Neural progenitor cell (in vitro differentiated cells): Measurements from ENCODE around the gene RAVER1. TPM values are rescaled to one million over a fixed set of nuclear protein-coding genes. Genes with fewer than 3 reads are reported as not detected.

Experiments used
- DNase-seq: peaks from one replicate; pipeline ENCODE4 v3.0.0-alpha.2; 2016; ENCODE audit warnings: low spot score
- H2AFZ ChIP-seq: fragments of 200-600 bp; sonication (generic); replicated peaks from 2 replicates; pipeline ENCODE4 v1.6.1; 2016; ENCODE audit warnings: antibody characterized with exemption
- H3F3A ChIP-seq: fragments of 200-600 bp; sonication (generic); 2 replicates; pipeline ENCODE4 v1.6.1; 2016; ENCODE audit warnings: antibody characterized with exemption, low read depth
- H3K27ac ChIP-seq: fragments of 200-600 bp; sonication (generic); 2 replicates; pipeline ENCODE4 v1.5.1; 2016; ENCODE audit warnings: mild to moderate bottlenecking
- H3K27me3 ChIP-seq: fragments of 200-600 bp; sonication (generic); 2 replicates; pipeline ENCODE4 v1.6.1; 2016; ENCODE audit warnings: mild to moderate bottlenecking, moderate library complexity
- H3K36me3 ChIP-seq: fragments of 200-600 bp; sonication (generic); 2 replicates; pipeline ENCODE4 v1.5.1; 2016
- H3K4me1 ChIP-seq: fragments of 200-600 bp; sonication (generic); 2 replicates; pipeline ENCODE4 v1.6.1; 2016; ENCODE audit warnings: mixed run types
- H3K4me2 ChIP-seq: fragments of 200-600 bp; sonication (generic); 2 replicates; pipeline ENCODE4 v1.6.1; 2016
- H3K4me3 ChIP-seq: fragments of 200-600 bp; sonication (generic); 2 replicates; pipeline ENCODE4 v1.5.1; 2016
- H3K79me2 ChIP-seq: fragments of 200-600 bp; sonication (generic); 2 replicates; pipeline ENCODE4 v1.6.1; 2016; ENCODE audit warnings: low read depth
- H3K9ac ChIP-seq: fragments of 200-600 bp; sonication (generic); 2 replicates; pipeline ENCODE4 v1.6.1; 2016
- H3K9me3 ChIP-seq: fragments of 200-600 bp; sonication (generic); 2 replicates; pipeline ENCODE4 v1.5.1; 2016; ENCODE audit warnings: low read depth
- H4K20me1 ChIP-seq: fragments of 200-600 bp; sonication (generic); 2 replicates; pipeline ENCODE4 v1.6.1; 2016; ENCODE audit warnings: low read depth
- H3K27ac Mint-ChIP-seq: 3 replicates; pipeline ENCODE4 v1.8.0; 2021; ENCODE audit warnings: mixed read lengths
- H3K27me3 Mint-ChIP-seq: 2 replicates; pipeline ENCODE4 v1.8.0; 2022; ENCODE audit warnings: low read depth, mild to moderate bottlenecking, inconsistent platforms, moderate library complexity, mixed read lengths; ENCODE audit not compliant: insufficient read depth
- H3K36me3 Mint-ChIP-seq: 3 replicates; pipeline ENCODE4 v1.8.0; 2021; ENCODE audit warnings: mixed read lengths
- H3K4me1 Mint-ChIP-seq: 3 replicates; pipeline ENCODE4 v1.8.0; 2021; ENCODE audit warnings: mixed read lengths
- H3K4me3 Mint-ChIP-seq: 3 replicates; pipeline ENCODE4 v1.8.0; 2021; ENCODE audit warnings: mild to moderate bottlenecking, moderate library complexity, mixed read lengths
- H3K9me3 Mint-ChIP-seq: 3 replicates; pipeline ENCODE4 v1.8.0; 2020; ENCODE audit warnings: mixed read lengths
- EZH2 ChIP-seq: fragments of 200-600 bp; sonication (generic); IDR thresholded peaks from 2 replicates; pipeline ENCODE4 v1.6.1; 2017; ENCODE audit warnings: antibody characterized with exemption, mild to moderate bottlenecking, moderate library complexity
- EZH2phosphoT487 ChIP-seq: fragments of 200-600 bp; sonication (generic); IDR thresholded peaks from 2 replicates; pipeline ENCODE4 v1.6.1; 2017; ENCODE audit warnings: antibody characterized with exemption
- total RNA-seq: library from RNA; depleted of rRNA; stranded (reverse); fragments of >200 nt; gene quantifications from 2 replicates; pipeline ENCODE4 v1.2.3, GENCODE V29; 2015; ENCODE audit warnings: low replicate concordance
- TF ChIP-seq, protein P1 (sequence below): fragments of 200-600 bp; sonication (generic); IDR thresholded peaks from 2 replicates; pipeline ENCODE4 v1.5.1; 2017; ENCODE audit warnings: antibody characterized with exemption, mild to moderate bottlenecking

The RAVER1 gene
- total RNA-seq, 1 donor from 2014 or later, result 5.4 TPM

DNA sequence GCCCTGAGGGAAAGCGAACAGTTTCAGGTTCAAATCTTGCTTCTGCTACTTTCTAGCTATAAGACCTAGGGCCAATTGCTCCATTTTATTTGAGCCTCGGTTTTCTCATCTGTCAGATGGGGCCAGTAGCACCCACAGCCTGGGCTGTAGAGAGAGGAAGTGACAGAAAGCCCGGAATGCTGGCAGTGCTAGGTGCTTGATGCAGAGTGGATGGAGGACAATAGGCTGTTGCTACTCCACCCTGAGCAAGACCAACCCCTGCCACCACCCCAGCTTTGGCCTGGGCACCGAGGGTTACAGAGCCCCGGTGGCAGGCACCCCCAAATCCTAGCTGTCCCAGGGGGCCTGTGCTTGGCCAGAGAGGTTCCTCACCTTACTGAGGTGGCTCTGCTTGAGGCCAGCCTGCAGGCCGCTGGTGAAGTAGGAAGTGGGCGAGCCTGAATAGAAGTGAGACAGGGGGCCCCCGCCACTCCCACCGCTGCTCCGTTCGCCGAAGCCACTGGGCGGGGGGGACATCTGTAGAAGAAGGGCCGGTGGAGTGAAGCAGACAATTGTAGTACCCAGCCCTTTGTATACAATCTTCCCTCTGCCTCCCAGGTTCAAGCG lies 15.4 kb downstream of the RAVER1 start:
- Histone ChIP-seq H3K27me3 (no peaks in the 10 kb centered on the region), H3F3A (peaks cover 36% of the 10 kb centered on the region), H3K9ac (no peak overlapping the region), H2AFZ (no peak overlapping the region), H3K4me1 (peaks cover 7% of the 10 kb centered on the region), H3K4me3 (no peak overlapping the region), H3K36me3 (no peaks in the 10 kb centered on the region), H3K27ac (no peak overlapping the region), H3K79me2 (peaks cover 6% of the 10 kb centered on the region), H3K4me2 (no peak overlapping the region), H3K9me3 (no peaks in the 10 kb centered on the region), H4K20me1 (peaks cover 3% of the 10 kb centered on the region)
- Mint-ChIP-seq H3K4me3 (no peak overlapping the region), H3K36me3 (peaks cover 13% of the 10 kb centered on the region), H3K4me1 (peaks cover 14% of the 10 kb centered on the region), H3K27ac (no peak overlapping the region), H3K9me3 (no peaks in the 10 kb centered on the region), H3K27me3 (peaks cover 4% of the 10 kb centered on the region)
- TF ChIP-seq EZH2 (no peak), EZH2phosphoT487 (no peak)
- TF ChIP-seq, protein P1, sequence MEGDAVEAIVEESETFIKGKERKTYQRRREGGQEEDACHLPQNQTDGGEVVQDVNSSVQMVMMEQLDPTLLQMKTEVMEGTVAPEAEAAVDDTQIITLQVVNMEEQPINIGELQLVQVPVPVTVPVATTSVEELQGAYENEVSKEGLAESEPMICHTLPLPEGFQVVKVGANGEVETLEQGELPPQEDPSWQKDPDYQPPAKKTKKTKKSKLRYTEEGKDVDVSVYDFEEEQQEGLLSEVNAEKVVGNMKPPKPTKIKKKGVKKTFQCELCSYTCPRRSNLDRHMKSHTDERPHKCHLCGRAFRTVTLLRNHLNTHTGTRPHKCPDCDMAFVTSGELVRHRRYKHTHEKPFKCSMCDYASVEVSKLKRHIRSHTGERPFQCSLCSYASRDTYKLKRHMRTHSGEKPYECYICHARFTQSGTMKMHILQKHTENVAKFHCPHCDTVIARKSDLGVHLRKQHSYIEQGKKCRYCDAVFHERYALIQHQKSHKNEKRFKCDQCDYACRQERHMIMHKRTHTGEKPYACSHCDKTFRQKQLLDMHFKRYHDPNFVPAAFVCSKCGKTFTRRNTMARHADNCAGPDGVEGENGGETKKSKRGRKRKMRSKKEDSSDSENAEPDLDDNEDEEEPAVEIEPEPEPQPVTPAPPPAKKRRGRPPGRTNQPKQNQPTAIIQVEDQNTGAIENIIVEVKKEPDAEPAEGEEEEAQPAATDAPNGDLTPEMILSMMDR, result no peak
- DNase-seq, result no peak

DNA sequence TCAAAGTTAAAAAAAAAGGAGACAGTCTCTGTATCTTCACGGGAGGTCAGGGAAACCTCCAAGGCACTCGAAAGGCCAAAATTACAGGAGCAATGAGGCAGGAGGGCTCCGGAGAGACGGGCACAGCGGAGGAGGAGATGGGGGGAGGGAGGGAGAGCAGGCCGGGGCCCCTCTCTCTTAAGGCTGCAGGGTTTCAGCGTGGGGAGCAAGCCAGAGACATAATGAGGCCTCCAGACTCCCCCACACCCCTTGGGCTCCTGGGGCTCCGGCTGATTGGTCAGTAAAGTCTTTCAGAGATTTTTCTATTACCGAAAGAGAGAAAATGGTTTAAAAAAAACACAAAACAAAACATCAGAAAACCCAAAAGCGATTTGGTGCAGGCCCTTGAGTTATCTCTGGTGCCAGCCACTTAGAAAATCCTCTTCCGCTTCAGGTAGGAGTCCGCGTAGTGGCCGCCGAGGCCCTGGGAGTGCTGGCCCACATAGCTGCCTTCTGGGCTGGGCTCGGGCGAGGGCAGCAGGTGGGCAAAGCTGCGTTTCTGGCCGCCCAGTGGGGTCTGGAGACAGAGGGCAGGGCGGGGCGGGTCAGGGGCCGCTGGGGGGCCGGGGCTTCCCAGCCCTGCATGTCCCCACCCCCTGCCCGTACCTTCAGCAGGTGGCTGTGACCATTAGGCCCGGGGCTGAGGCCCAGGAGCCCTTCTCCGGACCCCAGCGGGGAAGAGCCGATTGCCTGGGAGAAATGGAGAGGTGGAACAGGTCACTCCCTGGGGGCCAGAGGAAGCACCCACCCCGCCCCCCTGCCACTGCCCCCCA lies 16.1 kb downstream of the RAVER1 start:
- no peaks in the 10 kb centered on the region for H3K36me3 ChIP-seq
- no peak overlapping the region for H3K27ac Mint-ChIP-seq

DNA sequence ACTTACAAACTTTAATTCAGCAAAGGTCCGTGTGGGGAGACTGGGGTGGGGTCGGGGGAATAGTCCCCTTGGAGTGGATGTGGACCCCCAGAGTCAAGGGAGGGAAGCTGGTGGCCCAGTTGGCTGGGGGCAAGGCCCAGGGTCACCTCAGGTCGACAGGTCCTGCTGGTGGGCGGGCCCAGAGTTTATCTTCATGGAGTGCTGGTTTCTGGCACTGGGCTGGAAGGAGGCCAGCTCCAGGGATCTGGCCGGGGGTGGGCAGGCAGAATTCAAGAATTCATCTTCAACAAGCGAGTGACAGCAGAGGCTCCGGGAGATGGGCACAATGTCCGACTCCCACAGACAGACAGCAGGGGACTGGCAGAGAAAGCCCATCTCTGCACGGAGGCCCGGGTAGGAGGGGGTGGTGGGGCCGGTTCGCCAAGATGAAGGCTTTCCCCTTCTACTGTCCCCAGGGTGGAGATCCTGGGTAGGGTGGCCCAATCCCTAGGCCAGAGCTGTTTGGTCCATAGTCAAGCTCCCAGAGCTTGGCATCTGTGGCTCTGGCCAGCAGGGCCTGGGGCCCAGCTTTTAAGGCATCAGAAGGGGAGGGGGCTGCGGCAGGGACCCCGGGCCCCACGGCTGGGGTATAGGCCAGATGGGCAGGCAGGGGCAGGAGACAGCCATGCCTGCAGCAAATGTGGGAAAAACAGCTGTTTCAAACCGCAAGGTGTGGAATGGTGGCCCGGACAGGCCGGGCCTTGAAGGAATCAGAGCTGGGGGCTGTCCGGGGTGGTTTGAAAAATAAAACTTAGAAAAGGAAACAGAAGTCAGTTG lies 16.9 kb downstream of the RAVER1 start:
- H3K27ac ChIP-seq, result no peak overlapping the region
- H3K4me3 ChIP-seq, result peak overlapping the region; percentile 99
- H3K27ac Mint-ChIP-seq, result no peak overlapping the region
- H3K36me3 ChIP-seq, result no peaks in the 10 kb centered on the region
- peaks cover 14% of the 10 kb centered on the region for H3K4me1 Mint-ChIP-seq
- peaks cover 7% of the 10 kb centered on the region for H3K4me1 ChIP-seq
- peaks cover 3% of the 10 kb centered on the region for H4K20me1 ChIP-seq
- H3K4me2 ChIP-seq, result peak overlapping the region; percentile 99
- H3K79me2 ChIP-seq, result peaks cover 6% of the 10 kb centered on the region
- H3K9me3 Mint-ChIP-seq, result no peaks in the 10 kb centered on the region
- H3K27me3 ChIP-seq, result no peaks in the 10 kb centered on the region
- H3K9me3 ChIP-seq, result no peaks in the 10 kb centered on the region
- no peak for TF ChIP-seq EZH2phosphoT487
- TF ChIP-seq, protein P1, result no peak
- no peak for TF ChIP-seq EZH2
- no peak overlapping the region for H2AFZ ChIP-seq
- no peak for DNase-seq
- H3K27me3 Mint-ChIP-seq, result peaks cover 4% of the 10 kb centered on the region
- H3K4me3 Mint-ChIP-seq, result peak overlapping the region; percentile 97
- H3K36me3 Mint-ChIP-seq, result peaks cover 8% of the 10 kb centered on the region
- H3K9ac ChIP-seq, result no peak overlapping the region
- H3F3A ChIP-seq, result peaks cover 36% of the 10 kb centered on the region

More for the DNA sequence above, 16.1 kb downstream of the RAVER1 start:
- H3K9ac ChIP-seq, result no peak overlapping the region
- Mint-ChIP-seq H3K27me3 (peaks cover 4% of the 10 kb centered on the region), H3K4me1 (peaks cover 14% of the 10 kb centered on the region), H3K4me3 (no peak overlapping the region), H3K9me3 (no peaks in the 10 kb centered on the region), H3K36me3 (peaks cover 13% of the 10 kb centered on the region)
- H3K9me3 ChIP-seq, result no peaks in the 10 kb centered on the region
- peaks cover 3% of the 10 kb centered on the region for H4K20me1 ChIP-seq
- H3K4me2 ChIP-seq, result no peak overlapping the region
- H3K27ac ChIP-seq, result no peak overlapping the region
- peaks cover 6% of the 10 kb centered on the region for H3K79me2 ChIP-seq
- DNase-seq, result no peak
- TF ChIP-seq EZH2phosphoT487 (no peak), EZH2 (no peak)
- TF ChIP-seq, protein P1, result no peak
- H3K4me3 ChIP-seq, result no peak overlapping the region
- no peaks in the 10 kb centered on the region for H3K27me3 ChIP-seq
- no peak overlapping the region for H2AFZ ChIP-seq
- H3F3A ChIP-seq, result peaks cover 36% of the 10 kb centered on the region
- peaks cover 7% of the 10 kb centered on the region for H3K4me1 ChIP-seq
